ENCODE measurements around the gene CCDC18. TPM values are rescaled to one million over a fixed set of nuclear protein-coding genes. Genes with fewer than 3 reads are reported as not detected.

CCDC18 gene
- total RNA-seq, 6 experiments from 2014 or later: 2.3 to 6.9 (median 3.5) TPM

- Histone ChIP-seq H3K36me3 (peaks cover 0 to 3% (median 0%) of the 10 kb centered on the region in 4 donors), H3K4me1 (peaks cover 0 to 2% (median 0%) of the 10 kb centered on the region in 4 donors), H3K4me3 (no peak overlapping the region), H3K27me3 (no peaks in the 10 kb centered on the region), H3K27ac (no peak overlapping the region), H3K9me3 (no peaks in the 10 kb centered on the region)
- ATAC-seq (no peak), DNase-seq (no peak)
- WGBS (ENCODE audit: insufficient coverage, low coverage, low lambda C conversion rate, missing lambda C conversion rate): 94% methylated on average over 6 of the region's 6 CpGs
- intact Hi-C loops (cut with DNase I): no loop called here
- no peak for TF ChIP-seq POLR2A (IDR thresholded peaks at IDR 0.05)
- TF ChIP-seq, protein P1, sequence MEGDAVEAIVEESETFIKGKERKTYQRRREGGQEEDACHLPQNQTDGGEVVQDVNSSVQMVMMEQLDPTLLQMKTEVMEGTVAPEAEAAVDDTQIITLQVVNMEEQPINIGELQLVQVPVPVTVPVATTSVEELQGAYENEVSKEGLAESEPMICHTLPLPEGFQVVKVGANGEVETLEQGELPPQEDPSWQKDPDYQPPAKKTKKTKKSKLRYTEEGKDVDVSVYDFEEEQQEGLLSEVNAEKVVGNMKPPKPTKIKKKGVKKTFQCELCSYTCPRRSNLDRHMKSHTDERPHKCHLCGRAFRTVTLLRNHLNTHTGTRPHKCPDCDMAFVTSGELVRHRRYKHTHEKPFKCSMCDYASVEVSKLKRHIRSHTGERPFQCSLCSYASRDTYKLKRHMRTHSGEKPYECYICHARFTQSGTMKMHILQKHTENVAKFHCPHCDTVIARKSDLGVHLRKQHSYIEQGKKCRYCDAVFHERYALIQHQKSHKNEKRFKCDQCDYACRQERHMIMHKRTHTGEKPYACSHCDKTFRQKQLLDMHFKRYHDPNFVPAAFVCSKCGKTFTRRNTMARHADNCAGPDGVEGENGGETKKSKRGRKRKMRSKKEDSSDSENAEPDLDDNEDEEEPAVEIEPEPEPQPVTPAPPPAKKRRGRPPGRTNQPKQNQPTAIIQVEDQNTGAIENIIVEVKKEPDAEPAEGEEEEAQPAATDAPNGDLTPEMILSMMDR (IDR thresholded peaks at IDR 0.05): no peak
Measured at GRCh38 chr1:93200086-93200620, 19.6 kb downstream of the CCDC18 start.

DNA sequence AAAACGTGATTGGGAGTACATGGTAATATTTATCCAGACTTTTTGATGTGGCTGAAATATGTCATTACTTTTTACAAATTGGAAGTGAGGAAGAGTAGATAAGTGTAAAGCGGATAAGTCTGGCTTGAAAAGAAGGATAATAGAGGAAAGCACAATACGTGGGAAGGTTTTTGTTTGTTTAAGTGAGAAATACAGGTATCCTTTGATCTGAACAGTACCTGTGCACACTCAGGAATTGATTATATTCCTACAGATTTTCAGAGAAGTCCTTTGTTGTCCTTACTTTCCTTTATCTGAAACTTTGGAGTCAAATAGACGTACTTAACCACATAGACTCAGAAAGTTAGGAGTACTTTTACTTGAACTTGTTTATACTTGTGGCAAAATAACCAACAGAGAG is 20.2 kb downstream of the CCDC18 start:
- TF ChIP-seq, protein P1 (IDR thresholded peaks at IDR 0.05): no peak
- TF ChIP-seq POLR2A (IDR thresholded peaks at IDR 0.05): no peak
- Histone ChIP-seq H3K36me3 (peaks cover 0 to 3% (median 0%) of the 10 kb centered on the region in 4 donors), H3K27me3 (no peaks in the 10 kb centered on the region), H3K9me3 (no peaks in the 10 kb centered on the region), H3K4me1 (peaks cover 0 to 7% (median 2%) of the 10 kb centered on the region in 4 donors), H3K4me3 (no peak overlapping the region), H3K27ac (no peak overlapping the region)
- DNase-seq (no peak), ATAC-seq (no peak)
- intact Hi-C loops (cut with DNase I): no loop called here
- WGBS (ENCODE audit: insufficient coverage, low coverage, low lambda C conversion rate, missing lambda C conversion rate): 82% methylated on average over 4 of the region's 4 CpGs

- Histone ChIP-seq H3K27me3 (no peaks in the 10 kb centered on the region), H3K36me3 (peaks cover 0 to 3% (median 0%) of the 10 kb centered on the region in 4 donors), H3K4me1 (peaks cover 0 to 24% (median 7%) of the 10 kb centered on the region in 4 donors), H3K27ac (peak overlapping the region in 2 of 3 donors; percentile 2 to 29), H3K9me3 (no peaks in the 10 kb centered on the region), H3K4me3 (no peak overlapping the region)
- TF ChIP-seq, protein P1 (IDR thresholded peaks at IDR 0.05): no peak
- TF ChIP-seq POLR2A (IDR thresholded peaks at IDR 0.05): no peak
- WGBS (ENCODE audit: insufficient coverage, low coverage, low lambda C conversion rate, missing lambda C conversion rate): 35% methylated on average over 6 of the region's 6 CpGs
- peak; percentile 56 to 69 (median 67) for ATAC-seq
- intact Hi-C loops (cut with DNase I): no loop called here
- no peak for DNase-seq
Measured at GRCh38 chr1:93205892-93206566, 25.5 kb downstream of the CCDC18 start.

DNA sequence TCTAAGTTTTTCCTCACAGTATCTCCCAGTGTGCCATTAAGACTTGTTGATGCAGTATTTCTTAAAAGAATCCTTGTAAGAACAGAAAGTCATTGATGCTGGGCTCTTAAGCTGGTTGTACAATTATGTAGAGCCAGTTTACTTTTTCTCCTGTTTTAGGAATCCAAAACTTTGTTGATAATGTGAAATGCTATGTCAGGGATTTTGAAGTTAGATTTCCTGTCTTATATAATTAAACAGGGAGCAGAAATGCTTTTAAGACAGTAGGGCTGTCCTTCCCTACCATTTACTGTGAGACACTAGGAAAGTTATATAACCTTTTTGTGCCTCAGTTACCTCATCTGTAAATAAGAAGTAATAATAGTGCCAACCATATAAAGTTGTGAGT is 26.0 kb downstream of the CCDC18 start:
- Histone ChIP-seq H3K4me1 (peaks cover 0 to 24% (median 7%) of the 10 kb centered on the region in 4 donors), H3K27ac (peak overlapping the region in 1 of 3 donors; percentile 29), H3K9me3 (no peaks in the 10 kb centered on the region), H3K36me3 (peaks cover 0 to 3% (median 0%) of the 10 kb centered on the region in 4 donors), H3K27me3 (no peaks in the 10 kb centered on the region), H3K4me3 (no peak overlapping the region)
- DNase-seq (no peak), ATAC-seq (peak in 1 of 4 donors; percentile 33)
- intact Hi-C loops (cut with DNase I): no loop called here
- TF ChIP-seq POLR2A (IDR thresholded peaks at IDR 0.05): no peak
- TF ChIP-seq, protein P1 (IDR thresholded peaks at IDR 0.05): no peak
